Measurements from ENCODE around the gene MAGI2.
"Not testable (repeated sequence)": the region's sequence is repeated elsewhere in the genome, so short reads cannot be mapped to it uniquely, and the experiment has no call there.

Gene MAGI2

GRCh38 chr7:78279457-78279856 is 1174.0 kb downstream of the MAGI2 start:
- no peak overlapping the region for H3K4me3 ChIP-seq (ENCODE audit: low read depth, low read length)
- DNase-seq (ENCODE audit: low read depth): no peak

GRCh38 chr7:78279032-78279431 is 1174.4 kb downstream of the MAGI2 start:
- H3K4me3 ChIP-seq (ENCODE audit: low read depth, low read length): no peak overlapping the region
- peak; percentile 44 for DNase-seq (ENCODE audit: low read depth)

- no peak overlapping the region for H3K4me3 ChIP-seq (ENCODE audit: low read depth, low read length)
- DNase-seq (ENCODE audit: low read depth): no peak
Observed at GRCh38 chr7:78267141-78267540, 1186.3 kb downstream of the MAGI2 start.

GRCh38 chr7:78265486-78265885 is 1188.0 kb downstream of the MAGI2 start:
- no peak for DNase-seq (ENCODE audit: low read depth)
- no peak overlapping the region for H3K4me3 ChIP-seq (ENCODE audit: low read depth, low read length)

- DNase-seq (ENCODE audit: low read depth): no peak
- H3K4me3 ChIP-seq (ENCODE audit: low read depth, low read length): no peak overlapping the region
Observed at GRCh38 chr7:78265071-78265470, 1188.4 kb downstream of the MAGI2 start.

GRCh38 chr7:78264105-78264504 is 1189.4 kb downstream of the MAGI2 start:
- DNase-seq (ENCODE audit: low read depth): no peak
- no peak overlapping the region for H3K4me3 ChIP-seq (ENCODE audit: low read depth, low read length)

- H3K4me3 ChIP-seq (ENCODE audit: low read depth, low read length): no peak overlapping the region
- no peak for DNase-seq (ENCODE audit: low read depth)
Observed at GRCh38 chr7:78261739-78262138, 1191.7 kb downstream of the MAGI2 start.

- no peak overlapping the region for H3K4me3 ChIP-seq (ENCODE audit: low read depth, low read length)
- no peak for DNase-seq (ENCODE audit: low read depth)
Observed at GRCh38 chr7:78261302-78261701, 1192.2 kb downstream of the MAGI2 start.

GRCh38 chr7:78260826-78261225 is 1192.6 kb downstream of the MAGI2 start:
- H3K4me3 ChIP-seq (ENCODE audit: low read depth, low read length): no peak overlapping the region
- DNase-seq (ENCODE audit: low read depth): no peak

GRCh38 chr7:78254726-78255055 is 1198.8 kb downstream of the MAGI2 start:
- DNase-seq (ENCODE audit: low read depth): no peak
- H3K4me3 ChIP-seq (ENCODE audit: low read depth, low read length): no peak overlapping the region

- no peak for DNase-seq (ENCODE audit: low read depth)
- H3K4me3 ChIP-seq (ENCODE audit: low read depth, low read length): no peak overlapping the region
Observed at GRCh38 chr7:78253850-78254725, 1199.4 kb downstream of the MAGI2 start.

GRCh38 chr7:78248867-78249266 is 1204.6 kb downstream of the MAGI2 start:
- DNase-seq (ENCODE audit: low read depth): no peak
- H3K4me3 ChIP-seq (ENCODE audit: low read depth, low read length): no peak overlapping the region

GRCh38 chr7:78247910-78248689 is 1205.4 kb downstream of the MAGI2 start:
- no peak overlapping the region for H3K4me3 ChIP-seq (ENCODE audit: low read depth, low read length)
- DNase-seq (ENCODE audit: low read depth): no peak

GRCh38 chr7:78240179-78240578 is 1213.3 kb downstream of the MAGI2 start:
- not testable (repeated sequence) for DNase-seq (ENCODE audit: low read depth); H3K4me3 ChIP-seq (ENCODE audit: low read depth, low read length)

- DNase-seq (ENCODE audit: low read depth): no peak
- H3K4me3 ChIP-seq (ENCODE audit: low read depth, low read length): no peak overlapping the region
Observed at GRCh38 chr7:78234634-78235033, 1218.8 kb downstream of the MAGI2 start.

- DNase-seq (ENCODE audit: low read depth): no peak
- no peak overlapping the region for H3K4me3 ChIP-seq (ENCODE audit: low read depth, low read length)
Observed at GRCh38 chr7:78232806-78233205, 1220.7 kb downstream of the MAGI2 start.

GRCh38 chr7:78226059-78226719 is 1227.3 kb downstream of the MAGI2 start:
- no peak for DNase-seq (ENCODE audit: low read depth)

GRCh38 chr7:78225534-78225933 is 1227.9 kb downstream of the MAGI2 start:
- no peak for DNase-seq (ENCODE audit: low read depth)
- no peak overlapping the region for H3K4me3 ChIP-seq (ENCODE audit: low read depth, low read length)

More at GRCh38 chr7:78226059-78226719, 1227.3 kb downstream of the MAGI2 start:
- no peak overlapping the region for H3K4me3 ChIP-seq (ENCODE audit: low read depth, low read length)

GRCh38 chr7:78224923-78225322 is 1228.5 kb downstream of the MAGI2 start:
- no peak for DNase-seq (ENCODE audit: low read depth)
- no peak overlapping the region for H3K4me3 ChIP-seq (ENCODE audit: low read depth, low read length)

GRCh38 chr7:78223598-78223997 is 1229.9 kb downstream of the MAGI2 start:
- H3K4me3 ChIP-seq (ENCODE audit: low read depth, low read length): no peak overlapping the region
- DNase-seq (ENCODE audit: low read depth): no peak
